Endothelial cell of umbilical vein (primary cell): ENCODE measurements around the gene AAGAB. TPM values are rescaled to one million over a fixed set of nuclear protein-coding genes. Genes with fewer than 3 reads are reported as not detected.

Source experiments
- BruUV-seq: library from RNA; stranded (reverse); fragments of 400-500 nt; replicated peaks from 2 replicates; lab custom pipeline; 2021; lab: Mats Ljungman, UMichigan
- CTCF ChIA-PET: fragments of 300-600, 350-600 bp; sonication (Branson Sonifier 250); formaldehyde crosslinking; loops from one replicate; lab custom pipeline; 2021; ENCODE audit warnings: antibody characterized with exemption, inconsistent platforms; lab: Charles Lee
- POLR2A ChIA-PET: fragments of 300-600, 350-600 bp; sonication (Branson Sonifier 250); formaldehyde crosslinking; loops from one replicate; lab custom pipeline; 2021; ENCODE audit warnings: antibody characterized with exemption, inconsistent platforms; lab: Charles Lee
- DNase-seq: peaks from one replicate; pipeline ENCODE4 v3.0.0-alpha.2; 2011; ENCODE audit warnings: low read depth, low spot score
- FAIRE-seq: peaks from 2 replicates; lab custom pipeline; 2011; peaks lifted over from hg19 to GRCh38; lab: Jason Lieb, UNC
- H2AFZ ChIP-seq: 2 replicates; pipeline ENCODE4 v1.6.0; 2012; ENCODE audit warnings: low read depth, low read length, control low read depth, inconsistent platforms
- H3K27ac ChIP-seq: 2 replicates; pipeline ENCODE4 v1.5.1; 2011; ENCODE audit warnings: low read depth, mild to moderate bottlenecking, control low read depth, low read length, moderate library complexity; ENCODE audit not compliant: insufficient read depth
- H3K27me3 ChIP-seq, 2 experiments: 2 replicates each; pipeline versions ENCODE4 v1.6.0 to v1.6.1; 2011; ENCODE audit warnings: low read length in 2 of 2, mixed read lengths in 1 of 2; ENCODE audit not compliant: control insufficient read depth in 2 of 2, insufficient read depth in 2 of 2
- H3K36me3 ChIP-seq, 2 experiments: 2 replicates in 1 of 2; 3 replicates in 1 of 2; pipeline ENCODE4 v1.5.1; 2011; ENCODE audit warnings: low read length in 2 of 2, mild to moderate bottlenecking in 1 of 2, moderate library complexity in 1 of 2; ENCODE audit not compliant: control insufficient read depth in 2 of 2, insufficient read depth in 2 of 2; ENCODE audit errors: extremely low read depth in 1 of 2
- H3K4me1 ChIP-seq: 3 replicates; pipeline ENCODE4 v1.5.1; 2011; ENCODE audit warnings: mild to moderate bottlenecking, low read length; ENCODE audit not compliant: control insufficient read depth, insufficient read depth; ENCODE audit errors: extremely low read depth
- H3K4me2 ChIP-seq: 2 replicates; pipeline ENCODE4 v1.6.1; 2011; ENCODE audit warnings: low read length, control low read depth, mixed read lengths; ENCODE audit not compliant: insufficient read depth
- H3K4me3 ChIP-seq, 3 experiments: fragments of 200-600 bp in 1 of 3; sonication (generic), shearing (Covaris generic) in 1 of 3; replicated peaks in 1 of 3; 2 replicates each; pipeline ENCODE4 v1.5.1; 2011 to 2016; ENCODE audit warnings: control low read depth in 3 of 3, low read length in 3 of 3, mild to moderate bottlenecking in 2 of 3, inconsistent platforms in 1 of 3, low read depth in 1 of 3, moderate library complexity in 1 of 3; ENCODE audit not compliant: insufficient read depth in 1 of 3
- H3K79me2 ChIP-seq: 2 replicates; pipeline ENCODE4 v1.6.0; 2012; ENCODE audit warnings: low read length, inconsistent platforms; ENCODE audit not compliant: control insufficient read depth, insufficient read depth
- H3K9ac ChIP-seq: replicated peaks from 2 replicates; pipeline ENCODE3; 2011; ENCODE audit warnings: low read length, control low read depth; ENCODE audit not compliant: insufficient read depth; ENCODE audit errors: extremely low read depth
- H3K9me1 ChIP-seq: replicated peaks from 3 replicates; pipeline ENCODE4 v1.6.0; 2011; ENCODE audit warnings: mild to moderate bottlenecking, low read length; ENCODE audit not compliant: control insufficient read depth, insufficient read depth; ENCODE audit errors: extremely low read depth
- H3K9me3 ChIP-seq: replicated peaks from 2 replicates; pipeline ENCODE4 v1.5.1; 2012; ENCODE audit warnings: low read length, inconsistent platforms; ENCODE audit not compliant: control insufficient read depth, insufficient read depth
- H4K20me1 ChIP-seq: replicated peaks from 2 replicates; pipeline ENCODE3; 2011; ENCODE audit warnings: mild to moderate bottlenecking, low read length; ENCODE audit not compliant: control insufficient read depth, insufficient read depth; ENCODE audit errors: extremely low read depth
- EZH2 ChIP-seq: IDR thresholded peaks from 2 replicates; pipeline ENCODE4 v1.6.1; 2012; ENCODE audit warnings: borderline replicate concordance, low read depth, mild to moderate bottlenecking, moderate library complexity, low read length, inconsistent platforms; ENCODE audit not compliant: severe bottlenecking
- FOS ChIP-seq: IDR thresholded peaks from 2 replicates; pipeline ENCODE4 v1.6.1; 2011; ENCODE audit warnings: mild to moderate bottlenecking, low read length, moderate library complexity, borderline replicate concordance; ENCODE audit not compliant: insufficient read depth
- GATA2 ChIP-seq: IDR thresholded peaks from 2 replicates; pipeline ENCODE4 v1.7.0; 2011; ENCODE audit warnings: low read depth, mild to moderate bottlenecking, moderate library complexity, mixed read lengths, low read length; ENCODE audit not compliant: insufficient read length, insufficient read depth
- JUN ChIP-seq: IDR thresholded peaks from 2 replicates; pipeline ENCODE4 v1.6.1; 2011; ENCODE audit warnings: borderline replicate concordance, low read depth; ENCODE audit not compliant: insufficient read length, insufficient read depth
- MAX ChIP-seq: IDR thresholded peaks from 2 replicates; pipeline ENCODE4 v1.6.1; 2011; ENCODE audit not compliant: insufficient read depth, insufficient read length
- MYC ChIP-seq: IDR thresholded peaks from one replicate; pipeline ENCODE4 v1.6.1; 2011; ENCODE audit warnings: mild to moderate bottlenecking, low read depth, low read length
- POLR2A ChIP-seq: IDR thresholded peaks from 2 replicates; pipeline ENCODE4 v1.6.1; 2012; ENCODE audit warnings: low read depth, mild to moderate bottlenecking, control low read depth, low read length
- POLR2AphosphoS5 ChIP-seq: IDR thresholded peaks from 2 replicates; pipeline ENCODE4 v1.6.1; 2012; ENCODE audit warnings: low read depth, mild to moderate bottlenecking, control low read depth, low read length, moderate library complexity; ENCODE audit not compliant: insufficient read depth
- dilution Hi-C: fragments of 300-500 bp; cut with MboI; formaldehyde crosslinking; loops from one replicate; pipeline ENCODE4 v1.15.0; 2019; ENCODE audit warnings: low sequenced_read_pairs; ENCODE audit not compliant: extremely low pct_ligation_motif_present
- intact Hi-C: fragments of 100-400 bp; cut with micrococcal nuclease; formaldehyde crosslinking; loops from one replicate; pipeline ENCODE4 v1.10.0; 2022
- polyA plus RNA-seq, 4 experiments: library from polyadenylated mRNA; depleted of rRNA in 3 of 4; stranded (reverse) in 3 of 4; unstranded in 1 of 4; fragments of >200 nt; gene quantifications; 2 replicates each; pipeline versions ENCODE4 v1.2.1 to v1.2.3, GENCODE V29; 2011 to 2012; ENCODE audit warnings: missing spikeins in 1 of 4
- total RNA-seq: library from RNA; stranded (reverse); gene quantifications from 2 replicates; pipeline ENCODE4 v1.2.3, GENCODE V29; 2021
- TF ChIP-seq, protein P1 (sequence below), 2 donors: IDR thresholded peaks; 1 replicate in 1 of 2; 2 replicates in 1 of 2; pipeline ENCODE4 v1.5.1; 2011; ENCODE audit warnings: low read length in 2 of 2, mild to moderate bottlenecking in 2 of 2, moderate library complexity in 2 of 2, control low read depth in 1 of 2, inconsistent platforms in 1 of 2, low read depth in 1 of 2; ENCODE audit not compliant: insufficient read depth in 1 of 2; ENCODE audit errors: extremely low read depth in 1 of 2

The AAGAB gene
- total and polyA plus RNA-seq, 2 donors (not counting 3 experiments of a cell fraction or from before 2014, with no cell fraction given), result 21.2 to 42.6 TPM

- dilution Hi-C loops (no loop called here), intact Hi-C loops (no loop called here)
- Histone ChIP-seq H2AFZ (no peak overlapping the region), H3K9ac (peak overlapping the region; percentile 50), H3K27me3 (no peaks in the 10 kb centered on the region), H3K4me1 (peaks cover 56% of the 10 kb centered on the region), H3K9me3 (no peaks in the 10 kb centered on the region), H3K4me3 (no peak overlapping the region), H3K9me1 (no peaks in the 10 kb centered on the region), H3K4me2 (peak overlapping the region; percentile 6), H4K20me1 (no peaks in the 10 kb centered on the region), H3K79me2 (peaks cover 61% of the 10 kb centered on the region), H3K27ac (peak overlapping the region; percentile 87), H3K36me3 (peaks cover 5 to 15% of the 10 kb centered on the region in 2 experiments)
- CTCF ChIA-PET, result interaction anchor here (1.6 kb wide), 1 partner anchor 12 kb away, joined by 5 read pairs; no protein-coding TSS in a partner anchor
- POLR2A ChIA-PET, result no interaction called here
- TSS peak; percentile 29 for BruUV-seq
- FAIRE-seq (peak; percentile 37), DNase-seq (no peak)
- no peak for TF ChIP-seq GATA2
- no peak for TF ChIP-seq POLR2AphosphoS5
- no peak for TF ChIP-seq POLR2A
- TF ChIP-seq JUN, result no peak
- TF ChIP-seq EZH2, result no peak
- TF ChIP-seq, protein P1, sequence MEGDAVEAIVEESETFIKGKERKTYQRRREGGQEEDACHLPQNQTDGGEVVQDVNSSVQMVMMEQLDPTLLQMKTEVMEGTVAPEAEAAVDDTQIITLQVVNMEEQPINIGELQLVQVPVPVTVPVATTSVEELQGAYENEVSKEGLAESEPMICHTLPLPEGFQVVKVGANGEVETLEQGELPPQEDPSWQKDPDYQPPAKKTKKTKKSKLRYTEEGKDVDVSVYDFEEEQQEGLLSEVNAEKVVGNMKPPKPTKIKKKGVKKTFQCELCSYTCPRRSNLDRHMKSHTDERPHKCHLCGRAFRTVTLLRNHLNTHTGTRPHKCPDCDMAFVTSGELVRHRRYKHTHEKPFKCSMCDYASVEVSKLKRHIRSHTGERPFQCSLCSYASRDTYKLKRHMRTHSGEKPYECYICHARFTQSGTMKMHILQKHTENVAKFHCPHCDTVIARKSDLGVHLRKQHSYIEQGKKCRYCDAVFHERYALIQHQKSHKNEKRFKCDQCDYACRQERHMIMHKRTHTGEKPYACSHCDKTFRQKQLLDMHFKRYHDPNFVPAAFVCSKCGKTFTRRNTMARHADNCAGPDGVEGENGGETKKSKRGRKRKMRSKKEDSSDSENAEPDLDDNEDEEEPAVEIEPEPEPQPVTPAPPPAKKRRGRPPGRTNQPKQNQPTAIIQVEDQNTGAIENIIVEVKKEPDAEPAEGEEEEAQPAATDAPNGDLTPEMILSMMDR (IDR thresholded peaks at IDR 0.05; ENCODE audit: extremely low read depth in 1 of 2, insufficient read depth in 1 of 2, low read depth in 1 of 2, low read length in 2 of 2), result no peak
- TF ChIP-seq FOS, result no peak
- no peak for TF ChIP-seq MYC
- TF ChIP-seq MAX, result no peak
Measured at GRCh38 chr15:67174446-67174845, 80.0 kb downstream of the AAGAB start.
